H1 (cell line): ENCODE data around the gene DNAJB11. TPM values are rescaled to one million over a fixed set of nuclear protein-coding genes. Genes with fewer than 3 reads are reported as not detected.

Source experiments
- CTCF ChIA-PET: fragments of 300-600 bp; sonication (Branson Sonifier 250); formaldehyde crosslinking; loops from one replicate; lab custom pipeline; 2021; ENCODE audit not compliant: partially characterized antibody; lab: Charles Lee
- POLR2A ChIA-PET: fragments of 300-600 bp; sonication (Branson Sonifier 250); formaldehyde crosslinking; loops from one replicate; lab custom pipeline; 2021; ENCODE audit warnings: inconsistent platforms; ENCODE audit not compliant: partially characterized antibody; lab: Charles Lee
- DNase-seq, 2 experiments: peaks; one replicate each; pipeline versions ENCODE4 v3.0.0 to v3.0.0-alpha.2; 2010 to 2022; ENCODE audit warnings: low spot score in 2 of 2, low read depth in 1 of 2, mixed read lengths in 1 of 2
- FAIRE-seq: peaks from 2 replicates; lab custom pipeline; 2011; peaks lifted over from hg19 to GRCh38; lab: Jason Lieb, UNC
- H2AFZ ChIP-seq: 2 replicates; pipeline ENCODE4 v1.8.1; 2012; ENCODE audit warnings: low read length, inconsistent platforms
- H2AK5ac ChIP-seq: 2 replicates; pipeline ENCODE4 v1.6.1; 2013; ENCODE audit warnings: low read depth, low read length
- H2BK120ac ChIP-seq: replicated peaks from 2 replicates; pipeline ENCODE3; 2013; ENCODE audit warnings: low read depth, low read length, inconsistent platforms
- H2BK12ac ChIP-seq: 2 replicates; pipeline ENCODE4 v1.6.1; 2013; ENCODE audit warnings: low read depth, low read length
- H2BK15ac ChIP-seq: 2 replicates; pipeline ENCODE4 v1.6.1; 2013; ENCODE audit warnings: low read length
- H2BK20ac ChIP-seq: 2 replicates; pipeline ENCODE4 v1.6.1; 2013; ENCODE audit warnings: low read length
- H2BK5ac ChIP-seq: 2 replicates; pipeline ENCODE4 v1.6.1; 2013; ENCODE audit warnings: low read depth, low read length
- H3K14ac ChIP-seq: 2 replicates; pipeline ENCODE4 v1.6.1; 2013; ENCODE audit warnings: inconsistent platforms; ENCODE audit not compliant: insufficient read length
- H3K18ac ChIP-seq: 2 replicates; pipeline ENCODE4 v1.6.1; 2013; ENCODE audit warnings: low read length; ENCODE audit errors: extremely low read depth
- H3K23ac ChIP-seq: 2 replicates; pipeline ENCODE4 v1.6.1; 2013; ENCODE audit warnings: inconsistent platforms; ENCODE audit not compliant: insufficient read length
- H3K23me2 ChIP-seq: 2 replicates; pipeline ENCODE4 v1.6.1; 2013; ENCODE audit warnings: low read depth, low read length
- H3K27ac ChIP-seq: 2 replicates; pipeline ENCODE4 v1.6.1; 2011; ENCODE audit warnings: low read depth, low read length, inconsistent platforms
- H3K27me3 ChIP-seq, 4 experiments: replicated peaks in 1 of 4; 1 replicate in 1 of 4; 2 replicates in 3 of 4; pipeline versions ENCODE4 v1.6.1 to v1.8.1; 2011 to 2013; ENCODE audit warnings: low read length in 3 of 4, mild to moderate bottlenecking in 3 of 4, inconsistent platforms in 2 of 4, mixed read lengths in 2 of 4, moderate library complexity in 1 of 4; ENCODE audit not compliant: control insufficient read depth in 3 of 4, insufficient read depth in 3 of 4; ENCODE audit errors: extremely low read depth in 1 of 4
- H3K36me3 ChIP-seq, 4 experiments: 2 replicates each; pipeline versions ENCODE4 v1.6.1 to v1.8.1; 2011 to 2013; ENCODE audit warnings: mild to moderate bottlenecking in 4 of 4, low read length in 3 of 4, moderate library complexity in 2 of 4, control low read depth in 1 of 4, inconsistent platforms in 1 of 4; ENCODE audit not compliant: insufficient read depth in 4 of 4, control insufficient read depth in 2 of 4
- H3K4ac ChIP-seq: replicated peaks from 2 replicates; pipeline ENCODE3; 2013; ENCODE audit warnings: low read length, low read depth, mixed read lengths, inconsistent platforms; ENCODE audit not compliant: insufficient read length
- H3K4me1 ChIP-seq, 4 experiments: replicated peaks in 1 of 4; 1 replicate in 1 of 4; 2 replicates in 3 of 4; pipeline versions ENCODE4 v1.6.1 to v1.8.1; 2011 to 2013; ENCODE audit warnings: low read length in 3 of 4, inconsistent platforms in 2 of 4, mixed read lengths in 1 of 4; ENCODE audit not compliant: insufficient read depth in 4 of 4, control insufficient read depth in 3 of 4
- H3K4me2 ChIP-seq, 2 experiments: 2 replicates each; pipeline versions ENCODE4 v1.6.1 to v1.8.1; 2011 to 2013; ENCODE audit warnings: low read depth in 2 of 2, low read length in 2 of 2, control low read depth in 1 of 2, inconsistent platforms in 1 of 2, mild to moderate bottlenecking in 1 of 2; ENCODE audit not compliant: insufficient read depth in 1 of 2
- H3K4me3 ChIP-seq, 4 experiments: fragments of 200-600, 300-600 bp in 1 of 4; sonication (generic), shearing (Covaris generic), sonication (Bioruptor Twin) in 1 of 4; 2 replicates each; pipeline versions ENCODE4 v1.5.1 to v1.8.1; 2011 to 2016; ENCODE audit warnings: low read length in 4 of 4, low read depth in 3 of 4, control low read depth in 2 of 4, inconsistent platforms in 2 of 4, mild to moderate bottlenecking in 2 of 4, mixed read lengths in 1 of 4, moderate library complexity in 1 of 4; ENCODE audit not compliant: insufficient read depth in 2 of 4; ENCODE audit errors: extremely low read depth in 1 of 4
- H3K56ac ChIP-seq: replicated peaks from 2 replicates; pipeline ENCODE3; 2013; ENCODE audit warnings: low read depth, mild to moderate bottlenecking, mixed read lengths, low read length, inconsistent platforms; ENCODE audit not compliant: insufficient read length
- H3K79me1 ChIP-seq: 2 replicates; pipeline ENCODE4 v1.6.1; 2013; ENCODE audit warnings: low read depth, low read length, control low read depth
- H3K79me2 ChIP-seq, 2 experiments: 2 replicates each; pipeline versions ENCODE4 v1.6.1 to v1.8.1; 2012 to 2013; ENCODE audit warnings: low read length in 2 of 2, mild to moderate bottlenecking in 2 of 2, inconsistent platforms in 1 of 2; ENCODE audit not compliant: insufficient read depth in 2 of 2, control insufficient read depth in 1 of 2
- H3K9ac ChIP-seq, 4 experiments: replicated peaks in 1 of 4; 1 replicate in 1 of 4; 2 replicates in 3 of 4; pipeline versions ENCODE4 v1.6.1 to v1.8.1; 2011 to 2013; ENCODE audit warnings: low read depth in 3 of 4, low read length in 3 of 4, control low read depth in 2 of 4, mild to moderate bottlenecking in 2 of 4, moderate library complexity in 2 of 4, inconsistent platforms in 1 of 4; ENCODE audit errors: extremely low read depth in 1 of 4
- H3K9me3 ChIP-seq, 2 experiments: 2 replicates each; pipeline versions ENCODE4 v1.6.1 to v1.8.1; 2012 to 2013; ENCODE audit warnings: mild to moderate bottlenecking in 2 of 2, moderate library complexity in 2 of 2, control low read depth in 1 of 2, inconsistent platforms in 1 of 2, low read depth in 1 of 2, low read length in 1 of 2, mixed read lengths in 1 of 2; ENCODE audit not compliant: insufficient read depth in 2 of 2
- H4K20me1 ChIP-seq, 2 experiments: replicated peaks in 1 of 2; 2 replicates each; pipeline versions ENCODE3 to v1.8.1; 2011 to 2013; ENCODE audit warnings: inconsistent platforms in 2 of 2, low read length in 2 of 2, mild to moderate bottlenecking in 1 of 2; ENCODE audit not compliant: insufficient read depth in 2 of 2, control insufficient read depth in 1 of 2
- H4K5ac ChIP-seq: 2 replicates; pipeline ENCODE4 v1.6.1; 2013; ENCODE audit warnings: low read length, low read depth, mixed read lengths, inconsistent platforms; ENCODE audit not compliant: insufficient read length
- H4K8ac ChIP-seq: 2 replicates; pipeline ENCODE4 v1.8.0; 2013; ENCODE audit warnings: mild to moderate bottlenecking, moderate library complexity, low read length, inconsistent platforms; ENCODE audit not compliant: insufficient read depth; ENCODE audit errors: extremely low read depth
- H4K91ac ChIP-seq: replicated peaks from 2 replicates; pipeline ENCODE3; 2013; ENCODE audit warnings: low read length, mixed read lengths, inconsistent platforms; ENCODE audit not compliant: insufficient read length
- GTF2F1 ChIP-seq: IDR thresholded peaks from 2 replicates; pipeline ENCODE4 v1.6.1; 2012; ENCODE audit warnings: low read depth, low read length, improper control_type of control experiment, borderline replicate concordance
- MAX ChIP-seq: IDR thresholded peaks from 2 replicates; pipeline ENCODE4 v1.6.1; 2012; ENCODE audit warnings: inconsistent platforms
- RFX5 ChIP-seq: IDR thresholded peaks from 2 replicates; pipeline ENCODE4 v1.6.1; 2011; ENCODE audit warnings: low read depth, low read length, improper control_type of control experiment, borderline replicate concordance
- RXRA ChIP-seq: IDR thresholded peaks from 2 replicates; pipeline ENCODE4 v1.6.1; 2011; ENCODE audit warnings: low read depth, mild to moderate bottlenecking, low read length, moderate library complexity; ENCODE audit not compliant: insufficient read depth
- SIX5 ChIP-seq: IDR thresholded peaks from 2 replicates; pipeline ENCODE4 v1.6.1; 2011; ENCODE audit warnings: mild to moderate bottlenecking, low read depth, low read length
- SP4 ChIP-seq: IDR thresholded peaks from 2 replicates; pipeline ENCODE4 v1.6.1; 2012; ENCODE audit warnings: low read length, inconsistent platforms
- TAF7 ChIP-seq: optimal IDR thresholded peaks from 2 replicates; pipeline ENCODE3; 2011; ENCODE audit warnings: low read depth, mild to moderate bottlenecking, inconsistent platforms, low read length, moderate library complexity, borderline replicate concordance
- USF2 ChIP-seq: IDR thresholded peaks from 2 replicates; pipeline ENCODE4 v1.6.1; 2011; ENCODE audit warnings: low read length, improper control_type of control experiment
- WGBS, 2 experiments: shearing (Covaris generic) in 1 of 2; methylation state at CpG; one replicate each; pipeline versions ENCODE4 v1.1.6 to v1.1.7; 2013 to 2015; ENCODE audit warnings: low lambda C conversion rate in 2 of 2, mixed read lengths in 2 of 2, inconsistent platforms in 1 of 2, low coverage in 1 of 2, missing lambda C conversion rate in 1 of 2; ENCODE audit not compliant: insufficient replicate concordance in 2 of 2, insufficient coverage in 1 of 2, insufficient read length in 1 of 2; ENCODE audit errors: extremely low coverage in 1 of 2, missing lambda C conversion rate in 1 of 2; 5-methylcytosine and 5-hydroxymethylcytosine counted together
- polyA plus RNA-seq, 7 experiments: library from polyadenylated mRNA; depleted of rRNA in 3 of 7; stranded (reverse) in 5 of 7; unstranded in 2 of 7; fragments of >200 nt in 5 of 7; fragments of 200-250 nt in 2 of 7; gene quantifications; 1 replicate in 5 of 7; 2 replicates in 1 of 7; 4 replicates in 1 of 7; pipeline versions ENCODE4 v1.2.1 to v1.2.3, GENCODE V29; 2011 to 2013; ENCODE audit warnings: missing spikeins in 2 of 7, mixed read lengths in 2 of 7
- total RNA-seq: library from RNA; stranded (reverse); fragmentation: NEBNext Ultra II Directional; extraction: Animal tissue kit (Norgen Biotek cat#: 25700); gene quantifications from 2 replicates; pipeline ENCODE4 v1.2.1, GENCODE V29; 2021

The DNAJB11 gene
- total and polyA plus RNA-seq, 2 of the 8 experiments (the other 6 are each of a cell fraction or from before 2014, with no cell fraction given), result 14.6 to 63.9 TPM

DNA sequence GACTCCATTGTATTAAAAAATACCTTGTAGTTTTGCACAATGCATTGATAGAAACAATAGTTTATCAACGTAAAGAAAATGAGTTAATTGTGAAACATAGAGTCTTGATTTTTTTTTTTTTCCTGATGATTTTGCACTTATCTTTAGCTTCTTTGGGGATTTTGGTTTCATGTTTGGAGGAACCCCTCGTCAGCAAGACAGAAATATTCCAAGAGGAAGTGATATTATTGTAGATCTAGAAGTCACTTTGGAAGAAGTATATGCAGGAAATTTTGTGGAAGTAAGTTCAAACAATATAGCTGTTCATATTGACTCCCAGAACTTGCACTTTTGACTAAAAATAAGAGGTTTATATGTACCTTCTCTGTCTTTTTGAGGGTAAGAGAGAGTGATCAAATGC is 7.0 kb downstream of the DNAJB11 start:
- 94% methylated on average over 2 of the region's 2 CpGs; no CpG with 5 or more reads in 1 of the 2 experiments for WGBS, 2 experiments
- DNase-seq, result no peak

More for the DNA sequence above, 7.0 kb downstream of the DNAJB11 start:
- POLR2A ChIA-PET, result interaction anchor here (1.8 kb wide), 1 partner anchor 9 kb away, joined by 5 read pairs; no protein-coding TSS in a partner anchor
- Histone ChIP-seq H3K23me2 (no peaks in the 10 kb centered on the region), H3K79me2 (no peaks in the 10 kb centered on the region), H2AFZ (no peak overlapping the region), H4K5ac (no peak overlapping the region), H4K91ac (no peak overlapping the region), H3K27me3 (no peaks in the 10 kb centered on the region), H2BK120ac (no peak overlapping the region), H4K8ac (no peak overlapping the region), H3K36me3 (peaks cover 11 to 81% (median 47%) of the 10 kb centered on the region in 4 experiments), H3K56ac (no peak overlapping the region), H3K9ac (no peak overlapping the region), H3K27ac (no peak overlapping the region), H3K4me3 (no peak overlapping the region), H3K18ac (no peak overlapping the region), H3K4me1 (no peaks in the 10 kb centered on the region), H3K4ac (no peak overlapping the region), H2BK20ac (no peak overlapping the region), H4K20me1 (no peaks in the 10 kb centered on the region), H2BK12ac (no peak overlapping the region), H3K4me2 (no peak overlapping the region), H2BK15ac (no peak overlapping the region), H3K23ac (no peak overlapping the region), H3K9me3 (no peaks in the 10 kb centered on the region), H2AK5ac (no peak overlapping the region), H3K14ac (no peak overlapping the region), H3K79me1 (no peaks in the 10 kb centered on the region), H2BK5ac (no peak overlapping the region)
- no peak for FAIRE-seq
- TF ChIP-seq USF2 (no peak), MAX (no peak), SP4 (no peak), SIX5 (no peak), RFX5 (no peak), GTF2F1 (no peak), TAF7 (no peak), RXRA (no peak)
- CTCF ChIA-PET, result interaction anchor here (0.9 kb wide), 1 partner anchor 38 kb away, joined by 3 read pairs; no protein-coding TSS in a partner anchor
